K562 (cell line): Measurements from ENCODE around the gene SLITRK4.

ENCODE experiments used
- CTCF ChIP-seq, 3 experiments: IDR thresholded peaks in 2 of 3; conservative IDR thresholded peaks in 1 of 3; 2 replicates each; pipeline ENCODE4 v1.5.1; 2011 to 2012; ENCODE audit warnings: low read length in 3 of 3, mild to moderate bottlenecking in 3 of 3, control low read depth in 2 of 3, improper control_type of control experiment in 1 of 3, inconsistent platforms in 1 of 3, low read depth in 1 of 3, mixed read lengths in 1 of 3, moderate library complexity in 1 of 3; ENCODE audit not compliant: insufficient read depth in 2 of 3
- EP300 ChIP-seq: IDR thresholded peaks from 2 replicates; pipeline ENCODE4 v1.6.1; 2012; ENCODE audit warnings: low read length, improper control_type of control experiment
- HMG20A ChIP-seq: fragments of 450-650 bp; formaldehyde crosslinking; conservative IDR thresholded peaks from 2 replicates; pipeline ENCODE4 v1.4.0; 2020; ENCODE audit warnings: mild to moderate bottlenecking, mixed read lengths
- NUFIP1 ChIP-seq: fragments of 450-650 bp; IDR thresholded peaks from 2 replicates; pipeline ENCODE4 v1.6.1; 2018; ENCODE audit not compliant: partially characterized antibody
- PML ChIP-seq: IDR thresholded peaks from 2 replicates; pipeline ENCODE4 v1.6.1; 2012; ENCODE audit warnings: low read length, inconsistent platforms
- SMAD2 ChIP-seq: fragments of 150-350 bp; IDR thresholded peaks from 2 replicates; pipeline ENCODE4 v1.6.1; 2014; ENCODE audit warnings: low read depth, mild to moderate bottlenecking, low read length
- SMAD4 ChIP-seq: fragments of 250-450 bp; sonication (Bioruptor Pico); conservative IDR thresholded peaks from 2 replicates; pipeline ENCODE4 v1.8.0; 2021; ENCODE audit warnings: inconsistent platforms, mild to moderate bottlenecking, moderate library complexity
- SPI1 ChIP-seq: IDR thresholded peaks from 2 replicates; pipeline ENCODE4 v1.6.1; 2011; ENCODE audit warnings: low read depth, low read length, control low read depth, borderline replicate concordance
- U2AF2 ChIP-seq: fragments of 200-400 bp; formaldehyde crosslinking; optimal IDR thresholded peaks from 2 replicates; pipeline ENCODE3; 2017; ENCODE audit warnings: low read depth, mild to moderate bottlenecking, low read length
- ZNF140 ChIP-seq: fragments of 250-450 bp; sonication (Bioruptor Pico); IDR thresholded peaks from 2 replicates; pipeline ENCODE4 v1.8.0; 2021; ENCODE audit warnings: moderate library complexity, mild to moderate bottlenecking, inconsistent platforms
- ZNF311 ChIP-seq: fragments of 250-450 bp; sonication (Bioruptor Pico); IDR thresholded peaks from 2 replicates; pipeline ENCODE4 v1.4.0; 2020; ENCODE audit warnings: mild to moderate bottlenecking, moderate library complexity
- TF ChIP-seq, protein P1 (sequence below): fragments of 150-350 bp; conservative IDR thresholded peaks from 2 replicates; pipeline ENCODE4 v1.6.1; 2014; ENCODE audit warnings: low read length
- TF ChIP-seq, protein P2 (sequence below): fragments of 450-650 bp; formaldehyde crosslinking; IDR thresholded peaks from 2 replicates; pipeline ENCODE4 v1.4.0; 2020; ENCODE audit warnings: mild to moderate bottlenecking, mixed read lengths

DNA sequence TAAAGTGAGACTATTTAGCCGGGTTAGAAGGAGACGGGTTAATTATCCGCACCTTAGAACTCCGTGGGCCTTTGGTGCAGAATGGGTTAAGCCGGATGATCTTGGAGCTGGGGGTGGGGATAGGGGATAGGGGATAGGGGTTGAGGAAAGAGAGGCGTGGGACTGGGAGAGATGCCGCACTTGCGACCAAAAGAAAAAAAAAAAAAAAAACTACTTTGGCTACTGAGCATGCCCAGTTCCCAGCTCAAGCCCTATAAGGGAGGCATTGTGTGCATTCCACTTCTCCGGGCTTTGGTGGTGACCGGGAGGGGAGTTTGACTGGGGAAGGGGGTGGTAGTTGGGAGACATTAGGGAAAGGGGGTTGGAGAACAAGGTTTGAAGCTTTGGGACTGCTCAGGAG lies at the start of gene SLITRK4:
- TF ChIP-seq SPI1: no peak
- no peak for TF ChIP-seq PML
- TF ChIP-seq CTCF (IDR thresholded peaks at IDR 0.05 in 2 of 3, conservative IDR thresholded peaks at IDR 0.05 in 1 of 3; ENCODE audit: insufficient read depth in 2 of 3, low read depth in 1 of 3, low read length in 3 of 3): no peak
- no peak for TF ChIP-seq EP300
- TF ChIP-seq, protein P1, sequence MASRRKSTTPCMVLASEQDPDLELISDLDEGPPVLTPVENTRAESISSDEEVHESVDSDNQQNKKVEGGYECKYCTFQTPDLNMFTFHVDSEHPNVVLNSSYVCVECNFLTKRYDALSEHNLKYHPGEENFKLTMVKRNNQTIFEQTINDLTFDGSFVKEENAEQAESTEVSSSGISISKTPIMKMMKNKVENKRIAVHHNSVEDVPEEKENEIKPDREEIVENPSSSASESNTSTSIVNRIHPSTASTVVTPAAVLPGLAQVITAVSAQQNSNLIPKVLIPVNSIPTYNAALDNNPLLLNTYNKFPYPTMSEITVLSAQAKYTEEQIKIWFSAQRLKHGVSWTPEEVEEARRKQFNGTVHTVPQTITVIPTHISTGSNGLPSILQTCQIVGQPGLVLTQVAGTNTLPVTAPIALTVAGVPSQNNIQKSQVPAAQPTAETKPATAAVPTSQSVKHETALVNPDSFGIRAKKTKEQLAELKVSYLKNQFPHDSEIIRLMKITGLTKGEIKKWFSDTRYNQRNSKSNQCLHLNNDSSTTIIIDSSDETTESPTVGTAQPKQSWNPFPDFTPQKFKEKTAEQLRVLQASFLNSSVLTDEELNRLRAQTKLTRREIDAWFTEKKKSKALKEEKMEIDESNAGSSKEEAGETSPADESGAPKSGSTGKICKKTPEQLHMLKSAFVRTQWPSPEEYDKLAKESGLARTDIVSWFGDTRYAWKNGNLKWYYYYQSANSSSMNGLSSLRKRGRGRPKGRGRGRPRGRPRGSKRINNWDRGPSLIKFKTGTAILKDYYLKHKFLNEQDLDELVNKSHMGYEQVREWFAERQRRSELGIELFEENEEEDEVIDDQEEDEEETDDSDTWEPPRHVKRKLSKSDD: no peak
- TF ChIP-seq U2AF2: no peak
- no peak for TF ChIP-seq NUFIP1
- no peak for TF ChIP-seq SMAD2
- TF ChIP-seq HMG20A: no peak
- TF ChIP-seq SMAD4 (CRISPR knock-in tag): no peak
- no peak for TF ChIP-seq ZNF311 (CRISPR knock-in tag)
- TF ChIP-seq ZNF140 (CRISPR knock-in tag): no peak
- TF ChIP-seq, protein P2, sequence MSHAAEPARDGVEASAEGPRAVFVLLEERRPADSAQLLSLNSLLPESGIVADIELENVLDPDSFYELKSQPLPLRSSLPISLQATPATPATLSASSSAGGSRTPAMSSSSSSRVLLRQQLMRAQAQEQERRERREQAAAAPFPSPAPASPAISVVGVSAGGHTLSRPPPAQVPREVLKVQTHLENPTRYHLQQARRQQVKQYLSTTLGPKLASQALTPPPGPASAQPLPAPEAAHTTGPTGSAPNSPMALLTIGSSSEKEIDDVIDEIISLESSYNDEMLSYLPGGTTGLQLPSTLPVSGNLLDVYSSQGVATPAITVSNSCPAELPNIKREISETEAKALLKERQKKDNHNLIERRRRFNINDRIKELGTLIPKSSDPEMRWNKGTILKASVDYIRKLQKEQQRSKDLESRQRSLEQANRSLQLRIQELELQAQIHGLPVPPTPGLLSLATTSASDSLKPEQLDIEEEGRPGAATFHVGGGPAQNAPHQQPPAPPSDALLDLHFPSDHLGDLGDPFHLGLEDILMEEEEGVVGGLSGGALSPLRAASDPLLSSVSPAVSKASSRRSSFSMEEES (CRISPR knock-in tag): no peak
